ENCODE results near the gene PEPD.
A peak's percentile ranks its signal among the peaks of the same experiment; 100 is the strongest.

Gene PEPD

GRCh38 chr19:33377586-33378475, 143.8 kb downstream of the PEPD start:
- DNase-seq = no peak

- DNase-seq = peak; percentile 56
These were observed 144.5 kb downstream of the PEPD start for GRCh38 chr19:33376941-33377557.

- DNase-seq = peak; percentile 64
These were observed 145.2 kb downstream of the PEPD start for GRCh38 chr19:33376423-33376822.

GRCh38 chr19:33375837-33376159, 145.8 kb downstream of the PEPD start:
- DNase-seq = no peak

- DNase-seq = no peak
These were observed 146.3 kb downstream of the PEPD start for GRCh38 chr19:33375156-33375836.

- peak; percentile 54 for DNase-seq
These were observed 147.3 kb downstream of the PEPD start for GRCh38 chr19:33374236-33374714.

- peak; percentile 97 for DNase-seq
These were observed 147.9 kb downstream of the PEPD start, which contains the start of gene CEBPG for GRCh38 chr19:33373453-33374235. Gene CEBPG (plus strand): TSS chr19:33373709. CDS start chr19:33379240, 5,531 bp downstream.

GRCh38 chr19:33370783-33371182, 150.8 kb downstream of the PEPD start:
- no peak for DNase-seq

GRCh38 chr19:33368074-33368864, 153.3 kb downstream of the PEPD start:
- no peak for DNase-seq

GRCh38 chr19:33366897-33367296, 154.7 kb downstream of the PEPD start:
- no peak for DNase-seq

GRCh38 chr19:33366127-33366526, 155.5 kb downstream of the PEPD start:
- no peak for DNase-seq

- no peak for DNase-seq
These were observed 155.9 kb downstream of the PEPD start for GRCh38 chr19:33365691-33366090.

- DNase-seq = no peak
These were observed 158.1 kb downstream of the PEPD start for GRCh38 chr19:33363476-33363875.

GRCh38 chr19:33362508-33363228, 158.9 kb downstream of the PEPD start:
- DNase-seq = no peak

GRCh38 chr19:33359581-33359980, 162.0 kb downstream of the PEPD start:
- DNase-seq = no peak

GRCh38 chr19:33358408-33358807, 163.2 kb downstream of the PEPD start:
- no peak for DNase-seq

- DNase-seq = no peak
These were observed 164.0 kb downstream of the PEPD start for GRCh38 chr19:33357556-33357955.

GRCh38 chr19:33355535-33355934, 166.1 kb downstream of the PEPD start:
- no peak for DNase-seq

GRCh38 chr19:33350538-33351309, 170.9 kb downstream of the PEPD start:
- DNase-seq = no peak

Data from islet precursor cell (in vitro differentiated cells).